GM19468 (cell line): Measurements from ENCODE around the gene SPX.

Experiments used
- ATAC-seq: cut with Tn5 transposase; IDR thresholded peaks from one replicate; pipeline ENCODE4 v1.9.1; 2021; ENCODE audit warnings: mild to moderate bottlenecking, moderate library complexity, moderate number of reproducible peaks; ENCODE audit not compliant: unreplicated experiment; ENCODE audit errors: extremely low read depth

SPX gene

GRCh38 chr12:21529456-21529855 is 3.4 kb downstream of the SPX start:
- no peak for ATAC-seq

DNA sequence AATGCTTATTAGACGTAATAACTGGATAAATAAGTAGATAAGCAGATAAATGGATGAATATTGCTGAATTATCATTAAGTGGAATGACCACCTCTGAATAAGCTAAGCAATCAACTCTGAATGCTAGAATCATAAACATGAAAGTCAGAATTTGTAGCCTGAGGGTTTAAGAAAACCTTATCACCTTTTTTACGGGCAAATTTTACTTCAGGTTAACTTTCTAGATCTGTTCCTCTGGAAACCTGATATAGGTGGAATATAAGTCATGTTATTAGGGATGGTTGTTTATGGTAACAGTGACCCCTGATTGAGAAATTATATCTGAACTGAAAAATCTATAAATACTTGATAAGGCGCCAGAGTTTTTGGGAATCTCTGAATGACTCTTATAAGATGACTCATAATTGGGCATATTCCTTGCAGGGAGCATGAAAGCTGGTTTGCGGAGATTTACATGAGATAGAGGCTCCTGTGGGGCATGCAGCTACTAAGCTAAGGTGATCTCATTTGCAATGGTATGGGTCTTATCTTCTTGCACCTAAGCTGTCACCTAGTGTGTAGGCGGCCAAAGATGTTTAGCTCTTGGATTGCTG is 12.1 kb downstream of the SPX start:
- no peak for ATAC-seq

DNA sequence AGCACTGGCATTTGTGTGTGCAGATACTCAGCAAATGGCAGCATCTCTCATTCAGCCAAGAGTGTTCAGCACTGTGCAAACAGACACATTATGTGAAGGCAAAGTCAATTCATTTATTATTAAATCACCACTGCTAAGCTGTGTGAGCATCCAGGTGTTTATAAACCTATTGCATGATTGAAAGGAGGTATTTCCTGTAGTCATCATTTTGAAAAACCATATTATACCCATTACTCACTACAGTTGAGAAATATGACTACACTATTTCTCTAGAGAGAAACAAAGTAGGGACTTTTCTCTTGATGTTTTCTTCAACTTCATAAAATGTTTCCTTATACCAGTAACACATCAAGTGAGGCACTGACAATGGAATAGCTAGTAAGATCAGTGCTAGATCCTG is 13.7 kb downstream of the SPX start:
- ATAC-seq = no peak

GRCh38 chr12:21541773-21542172 is 15.7 kb downstream of the SPX start:
- ATAC-seq = no peak

- no peak for ATAC-seq
Observed at GRCh38 chr12:21542403-21542802, 16.3 kb downstream of the SPX start.

GRCh38 chr12:21543151-21543550 is 17.1 kb downstream of the SPX start:
- no peak for ATAC-seq

DNA sequence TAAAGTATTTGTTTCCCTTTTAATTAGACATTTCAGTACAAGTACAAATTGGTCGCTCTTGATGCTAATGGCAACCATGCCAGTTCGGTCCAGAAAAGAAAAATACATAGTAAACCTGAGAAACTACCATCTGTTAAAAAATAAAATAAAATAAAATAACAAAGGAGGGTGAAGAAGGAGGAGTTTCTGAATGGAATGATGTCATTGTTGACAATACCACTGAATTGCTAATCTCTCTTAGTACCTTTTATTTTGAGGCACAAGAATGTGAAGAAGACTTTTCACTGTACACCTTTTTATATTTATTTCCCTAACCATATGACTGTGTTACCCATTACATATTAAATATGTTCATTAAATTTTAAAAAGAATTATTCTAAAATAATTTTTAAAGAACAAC is 19.5 kb downstream of the SPX start:
- no peak for ATAC-seq

DNA sequence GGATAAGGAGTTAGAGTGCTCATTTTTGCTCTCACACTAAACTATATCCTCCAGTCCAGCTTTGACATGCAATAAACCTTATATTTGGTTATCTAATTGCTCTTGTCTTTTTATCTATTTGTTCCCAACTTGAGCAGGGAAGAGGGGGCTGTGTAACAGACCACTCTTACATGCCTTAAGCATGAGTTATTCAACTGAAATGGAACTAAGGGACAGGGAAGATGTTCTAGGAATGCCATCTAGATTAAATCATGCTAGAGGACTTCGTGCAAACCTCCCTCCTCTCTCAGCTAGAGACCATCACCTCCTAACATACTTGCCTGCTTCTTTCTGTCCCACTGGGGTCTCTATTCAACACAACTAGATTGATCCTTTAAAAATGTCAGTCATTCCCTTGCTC is 20.6 kb downstream of the SPX start:
- no peak for ATAC-seq

DNA sequence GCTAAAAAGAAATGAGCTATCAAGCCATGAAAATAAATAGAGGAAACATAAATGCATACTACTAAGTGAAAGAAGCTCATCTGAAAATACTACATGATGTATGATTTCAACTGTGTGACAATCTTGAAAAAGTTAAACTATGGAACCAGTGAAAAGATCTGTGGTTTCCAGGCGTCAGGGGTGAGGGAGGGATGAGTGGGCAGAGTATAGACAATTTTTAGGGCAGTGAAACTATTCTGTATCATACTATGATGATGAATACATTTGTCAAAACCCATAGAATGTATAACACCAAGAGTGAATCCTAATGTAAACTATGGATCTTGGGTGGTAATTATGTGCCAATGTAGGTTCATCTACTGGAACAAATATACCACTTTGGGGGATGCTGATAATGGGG is 21.3 kb downstream of the SPX start:
- ATAC-seq = no peak

- ATAC-seq = no peak
Observed at GRCh38 chr12:21551841-21552465, 25.9 kb downstream of the SPX start.

DNA sequence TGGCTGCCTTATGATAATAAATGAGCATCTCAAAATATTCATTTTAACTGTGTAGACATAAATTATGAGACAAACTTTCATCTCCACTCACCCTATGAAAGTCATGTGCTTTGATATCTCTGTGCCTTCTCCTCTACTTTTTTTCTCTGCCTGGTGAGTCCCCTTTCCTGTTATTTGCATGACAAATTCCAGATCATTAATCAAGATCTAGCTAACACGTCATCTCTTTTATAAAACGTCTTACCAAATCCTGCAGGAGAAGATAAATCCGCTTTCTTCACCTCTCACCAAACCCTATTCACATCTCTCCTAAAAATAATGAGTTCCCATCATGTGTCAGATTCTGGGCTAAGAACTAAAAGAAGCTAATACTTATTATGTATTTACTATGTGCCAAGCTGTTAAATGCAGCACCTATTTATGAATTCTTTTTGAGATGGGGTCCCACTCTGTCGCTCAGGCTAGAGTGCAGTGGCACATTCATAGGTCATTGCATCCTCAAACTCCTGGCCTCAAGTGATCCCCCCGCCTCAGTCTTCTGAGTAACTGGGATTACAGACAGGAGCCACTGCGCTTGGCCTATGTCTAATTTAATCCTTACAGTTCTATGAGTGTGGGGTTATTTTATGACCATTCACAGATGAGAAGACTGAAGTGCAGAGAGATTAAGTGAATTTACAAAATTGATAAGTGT is 26.7 kb downstream of the SPX start:
- ATAC-seq = no peak

- no peak for ATAC-seq
Observed at GRCh38 chr12:21553329-21553675, 27.2 kb downstream of the SPX start.

- ATAC-seq = no peak
Observed at GRCh38 chr12:21558100-21558679, 32.1 kb downstream of the SPX start.

DNA sequence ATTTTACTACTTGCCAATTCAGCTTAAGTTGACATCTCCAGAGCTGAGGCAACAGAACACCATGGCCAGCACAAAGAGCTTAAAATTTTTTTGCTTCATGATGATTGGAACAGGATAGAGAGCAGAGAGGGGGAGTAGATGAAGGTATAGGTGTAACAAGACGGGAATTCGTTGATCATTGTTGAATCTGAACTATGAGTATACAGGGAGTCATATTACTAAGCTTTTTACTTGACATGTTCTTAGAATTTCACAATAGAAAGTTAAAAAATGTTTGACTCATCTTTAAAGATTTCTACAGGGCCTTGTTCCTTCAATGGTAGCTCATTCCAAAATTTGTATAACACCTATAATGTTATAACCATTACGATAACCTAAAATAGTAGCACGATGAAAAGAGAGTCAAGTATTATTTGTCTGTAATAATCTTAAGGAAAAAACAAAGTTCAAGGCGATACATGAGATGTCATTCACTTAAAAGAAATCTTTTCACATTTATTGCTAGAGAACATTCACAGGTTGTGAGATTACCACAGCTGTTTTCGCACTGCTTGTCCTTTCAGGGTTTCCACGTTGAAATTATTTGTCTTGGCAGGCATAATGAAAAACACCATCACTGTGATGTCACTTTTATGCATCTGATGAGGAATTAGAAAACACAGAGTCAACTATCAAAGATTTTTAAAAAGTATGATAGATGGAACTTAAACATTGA is 33.9 kb downstream of the SPX start:
- ATAC-seq = no peak

GRCh38 chr12:21561158-21561557 is 35.1 kb downstream of the SPX start:
- ATAC-seq = no peak

GRCh38 chr12:21562859-21563258 is 36.8 kb downstream of the SPX start:
- ATAC-seq = no peak

DNA sequence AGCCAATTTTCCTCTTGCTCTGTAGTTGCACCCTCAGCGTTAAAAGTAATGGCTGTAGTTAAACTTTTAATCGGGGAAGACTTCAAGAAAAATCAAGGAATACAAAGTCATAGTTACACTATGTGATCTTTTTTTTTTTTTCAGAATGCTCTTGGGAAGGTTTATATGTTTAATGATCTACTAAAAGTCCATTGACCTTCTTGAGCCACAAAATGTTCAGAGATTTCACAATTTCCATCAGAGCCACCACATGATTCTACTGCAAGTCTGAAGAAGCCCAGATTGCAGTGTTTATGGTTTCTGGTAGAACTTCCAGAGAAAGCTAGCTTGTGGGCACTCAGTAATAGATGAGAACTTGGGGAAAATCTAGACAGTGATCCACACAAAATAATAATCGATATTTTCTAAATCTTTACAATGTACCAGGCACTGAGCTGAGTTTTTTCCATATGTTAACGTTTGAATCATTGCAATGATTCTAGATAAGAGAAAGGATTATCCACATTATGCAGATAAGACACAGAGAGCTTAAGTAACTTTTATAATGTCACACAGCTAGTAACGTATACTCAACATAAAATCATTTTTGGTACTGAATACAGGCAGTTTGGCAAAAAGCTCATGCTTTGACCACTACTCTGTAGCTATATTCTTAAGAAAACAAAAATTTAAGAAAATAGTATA is 40.3 kb downstream of the SPX start:
- ATAC-seq = no peak

DNA sequence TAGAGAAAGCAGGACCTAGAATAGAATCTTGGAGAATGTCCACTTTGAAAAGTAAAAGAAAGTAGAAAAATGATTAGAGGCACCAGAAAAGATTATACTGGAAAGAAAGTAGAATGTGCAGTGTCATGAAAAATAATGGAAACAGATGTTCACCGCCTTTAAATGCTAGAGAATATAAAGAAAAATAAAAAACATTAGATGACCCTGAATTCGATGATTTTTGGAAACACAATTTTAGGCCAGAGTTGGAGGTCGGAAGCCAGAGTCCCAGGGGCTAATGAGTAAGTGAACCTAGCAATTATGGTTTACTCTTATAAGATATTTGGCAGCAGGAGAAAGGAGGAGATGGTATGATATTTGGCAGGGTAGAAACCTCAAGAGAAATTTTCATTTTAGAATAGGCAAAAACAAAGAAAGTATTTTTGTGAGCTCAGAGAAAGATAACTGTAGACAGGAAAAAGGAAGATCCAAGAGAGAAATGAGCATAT is 40.9 kb downstream of the SPX start:
- no peak for ATAC-seq

DNA sequence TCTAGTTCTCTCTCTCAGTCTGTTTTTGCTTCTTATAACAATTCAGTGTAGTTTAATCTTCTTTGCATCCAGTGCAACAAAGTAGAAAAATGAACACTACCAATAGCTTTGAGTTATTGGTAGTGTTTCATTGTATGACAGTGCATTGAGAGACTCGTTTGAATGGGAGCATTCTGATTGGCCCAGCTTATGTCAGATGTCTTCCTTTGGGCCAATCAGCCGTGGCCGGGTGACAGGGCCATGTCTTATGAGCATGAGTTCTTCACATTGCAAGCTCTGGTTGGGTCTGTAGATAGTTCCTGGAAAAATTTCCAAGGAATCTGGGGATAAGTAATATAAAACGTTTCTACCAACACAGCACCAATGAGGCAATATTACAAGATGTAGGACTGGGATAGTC is 42.0 kb downstream of the SPX start:
- no peak for ATAC-seq

- ATAC-seq = no peak
Observed at GRCh38 chr12:21571046-21571445, 45.0 kb downstream of the SPX start.
